HG02970 (cell line): ENCODE results near the gene PIAS1.
"Not testable (repeated sequence)": the region's sequence is repeated elsewhere in the genome, so short reads cannot be mapped to it uniquely, and the experiment has no call there.

Experiments
- ATAC-seq: cut with Tn5 transposase; IDR thresholded peaks from one replicate; pipeline ENCODE4 v1.9.1; 2021; ENCODE audit warnings: mild to moderate bottlenecking, moderate library complexity, moderate number of reproducible peaks; ENCODE audit not compliant: unreplicated experiment, low FRiP score

PIAS1 gene

DNA sequence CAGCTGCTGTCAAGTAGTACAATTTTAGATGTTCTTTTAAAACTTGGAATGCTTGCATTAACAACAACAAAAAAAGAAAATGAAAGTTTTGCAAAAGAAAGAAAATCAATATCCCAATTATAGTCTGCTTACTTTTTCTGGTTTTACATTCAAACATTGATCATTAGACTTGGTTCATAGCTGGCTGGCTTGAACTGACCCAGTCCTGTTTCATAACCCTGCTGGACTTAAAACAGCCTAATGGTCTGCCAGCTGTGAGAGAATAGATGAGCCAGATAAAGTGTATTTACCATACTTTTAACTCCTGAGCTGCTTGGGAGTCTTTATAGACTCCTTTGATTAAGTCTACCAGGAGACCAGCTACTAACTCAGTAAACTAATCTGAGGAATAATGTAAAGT is 59.2 kb downstream of the PIAS1 start:
- no peak for ATAC-seq

DNA sequence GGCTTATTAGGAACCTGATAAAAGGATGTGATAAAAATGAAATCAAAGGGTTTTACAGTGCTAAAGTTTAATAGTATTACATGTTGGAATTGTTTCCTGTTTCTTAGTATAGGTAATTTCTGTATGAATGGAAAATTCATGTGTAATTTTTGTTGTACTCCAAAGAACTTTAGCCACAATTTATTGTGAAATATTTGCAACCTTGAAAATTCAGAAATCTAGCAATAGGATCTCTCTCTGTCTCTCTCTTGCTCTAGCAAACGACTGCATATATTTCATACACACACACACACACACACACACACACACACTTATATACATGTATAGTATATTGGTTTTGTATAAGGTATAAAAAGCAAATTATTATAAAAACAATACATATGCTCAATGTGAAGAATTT is 59.6 kb downstream of the PIAS1 start:
- no peak for ATAC-seq

DNA sequence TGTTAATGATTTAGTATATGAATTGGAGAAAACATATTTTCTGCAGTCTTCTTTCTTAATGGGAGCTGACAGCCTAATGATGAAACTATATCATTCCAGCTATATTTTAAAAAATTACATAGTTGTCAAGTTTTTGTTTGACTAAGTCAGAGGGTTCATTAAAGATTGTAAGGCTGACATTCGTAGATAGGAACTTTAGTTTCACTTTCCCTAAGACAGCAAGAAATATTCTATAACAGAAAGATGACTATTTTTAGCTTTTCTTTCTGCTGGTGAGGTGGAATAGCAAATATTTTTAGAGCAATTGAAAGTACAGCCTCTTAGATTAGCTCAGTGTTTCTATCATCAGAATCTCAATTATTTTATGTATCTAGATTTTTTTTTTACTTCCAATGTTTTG is 60.2 kb downstream of the PIAS1 start:
- ATAC-seq: no peak

DNA sequence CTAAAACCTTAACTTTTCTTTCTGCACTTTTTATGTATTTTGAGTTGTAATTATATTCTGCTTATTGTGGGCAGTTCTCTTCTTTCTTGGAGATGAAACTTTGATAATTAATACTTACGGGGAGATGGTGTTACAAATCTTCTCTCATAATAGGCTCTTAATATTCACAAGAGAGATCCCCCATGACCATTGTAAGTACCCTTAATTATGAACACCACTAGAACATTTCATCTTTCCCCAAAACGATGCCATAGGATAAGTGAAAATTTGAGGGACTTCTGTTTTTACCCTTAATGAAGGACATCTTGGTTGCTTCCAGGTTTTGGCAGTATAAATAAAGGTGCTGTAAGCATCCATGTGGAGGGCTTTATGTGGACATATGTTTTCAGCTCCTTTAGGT is 60.7 kb downstream of the PIAS1 start:
- ATAC-seq: no peak

DNA sequence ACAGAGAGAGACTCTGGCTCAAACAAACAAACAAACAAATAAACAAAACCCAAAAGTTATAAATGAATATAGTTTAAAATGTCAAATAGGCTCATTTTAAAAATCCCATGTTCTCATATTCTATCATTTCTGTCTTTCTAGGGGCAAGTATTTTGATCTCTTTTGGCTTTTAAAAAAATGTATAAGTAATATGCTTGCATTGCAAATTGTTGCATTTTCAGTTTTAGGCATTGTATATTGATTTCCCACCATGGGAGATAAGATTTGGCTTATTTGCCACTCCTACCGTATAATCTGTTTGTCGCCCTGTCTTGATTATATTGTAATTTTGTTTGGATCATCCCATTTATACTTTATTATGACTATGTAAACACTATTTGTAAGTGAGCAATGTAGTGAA is 70.6 kb downstream of the PIAS1 start:
- no peak for ATAC-seq

DNA sequence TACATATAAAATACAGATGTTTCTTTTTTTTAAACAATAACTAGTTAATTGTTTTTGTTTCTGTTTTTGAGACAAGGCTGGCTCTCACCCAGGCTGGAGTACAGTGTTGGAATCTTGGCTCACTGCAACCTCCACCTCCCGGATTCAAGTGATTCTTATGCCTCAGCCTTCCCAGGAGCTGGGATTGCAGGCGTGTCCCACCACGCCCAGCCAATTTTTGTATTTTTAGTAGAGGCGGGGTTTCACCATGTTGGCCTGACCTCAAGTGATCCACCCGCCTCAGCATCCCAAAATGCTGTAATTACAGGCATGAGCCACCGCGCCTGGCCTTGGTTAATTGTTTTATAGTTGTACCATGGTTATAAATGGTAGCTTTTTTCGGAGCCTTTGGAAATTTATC is 72.3 kb downstream of the PIAS1 start:
- ATAC-seq: no peak

DNA sequence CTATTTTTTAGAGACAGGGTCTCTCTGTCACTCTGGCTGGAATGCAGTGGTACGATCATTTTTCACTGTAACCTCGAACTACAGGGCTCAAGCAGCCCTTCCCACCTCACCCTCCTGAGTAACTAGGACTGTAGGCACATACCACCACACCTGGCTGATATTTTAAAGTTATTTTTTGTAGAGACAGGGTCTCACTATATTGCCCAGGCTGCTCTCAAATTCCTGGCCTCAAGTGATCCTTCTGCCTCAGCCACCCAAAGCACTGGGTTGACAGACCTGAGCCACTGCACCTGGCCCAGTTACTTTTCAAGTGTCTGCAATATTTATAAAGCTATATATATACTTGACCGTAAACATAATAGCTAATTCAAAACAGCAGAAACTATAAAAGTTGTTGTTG is 75.0 kb downstream of the PIAS1 start:
- ATAC-seq: no peak

DNA sequence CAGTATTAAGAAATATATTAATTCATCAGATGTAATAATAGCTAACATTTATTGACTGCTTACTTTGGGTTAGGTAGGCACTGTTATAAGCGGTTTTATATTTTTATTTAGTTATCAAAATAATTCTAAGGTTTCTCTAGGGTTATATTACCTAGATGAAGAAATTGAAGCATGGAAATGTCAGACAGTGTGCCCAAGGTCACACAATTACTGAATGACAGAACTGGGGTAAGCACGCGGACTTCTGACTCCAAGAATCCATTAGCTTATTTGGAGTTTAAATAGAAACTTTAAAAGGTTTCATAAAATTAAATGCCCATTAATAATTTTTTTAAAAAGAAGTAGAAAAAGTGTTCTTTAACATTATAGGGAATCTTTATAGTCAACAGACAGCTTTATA is 76.7 kb downstream of the PIAS1 start:
- no peak for ATAC-seq

DNA sequence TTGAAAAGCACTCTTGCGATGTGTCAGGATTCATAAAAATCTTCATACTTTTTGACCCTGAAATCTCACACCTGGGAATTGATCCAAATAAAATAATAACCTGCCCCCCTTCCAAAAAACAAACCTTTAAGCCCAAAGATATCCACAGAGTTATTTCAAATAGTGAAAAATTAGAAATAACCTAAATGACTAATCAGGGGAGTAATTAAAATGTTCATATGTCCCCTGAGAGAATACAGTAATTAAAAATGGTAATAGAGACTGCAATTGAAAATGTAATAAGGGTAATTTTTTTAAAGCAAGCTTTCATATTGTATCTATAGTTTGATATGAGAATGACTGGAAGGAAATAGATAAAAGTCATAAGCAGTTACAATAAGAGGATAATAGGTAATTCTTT is 83.0 kb downstream of the PIAS1 start:
- ATAC-seq: no peak

DNA sequence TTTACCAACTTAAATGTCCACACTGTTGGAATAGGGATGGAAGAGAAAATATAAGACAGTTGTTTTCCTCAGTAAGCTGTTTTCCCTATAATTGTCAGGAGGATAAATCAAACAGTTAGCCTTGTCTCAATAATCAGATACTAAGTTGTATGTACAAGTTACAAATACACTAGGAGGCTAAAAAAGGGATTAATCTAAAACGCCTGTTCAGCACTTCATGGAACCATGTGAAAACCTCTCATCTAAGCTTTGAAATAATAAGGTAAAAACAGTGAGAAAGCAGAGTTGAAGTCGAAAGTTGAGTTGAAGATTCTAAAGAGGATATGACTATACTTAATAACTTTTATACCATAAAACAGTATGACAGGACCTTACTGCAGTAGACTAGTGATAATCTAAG is 89.0 kb downstream of the PIAS1 start:
- no peak for ATAC-seq

DNA sequence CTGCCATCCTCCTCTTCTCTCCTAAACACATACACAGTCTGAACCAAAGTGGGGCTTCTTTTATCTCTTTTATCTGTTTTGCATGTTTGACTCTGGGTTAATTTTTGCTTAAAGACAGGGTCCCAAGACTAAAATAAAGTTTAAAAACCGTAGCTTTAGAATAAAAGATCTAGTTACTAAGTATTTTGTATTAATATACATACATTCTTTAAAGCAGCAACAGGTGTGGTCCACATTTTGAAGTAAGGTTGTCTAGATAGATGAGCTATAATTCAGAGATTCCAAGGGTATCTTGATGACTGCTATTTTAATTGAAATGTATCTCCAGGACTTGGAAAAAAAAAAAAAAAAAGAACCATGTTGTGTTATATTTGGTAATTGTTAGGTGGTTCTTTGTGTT is 89.7 kb downstream of the PIAS1 start:
- ATAC-seq: no peak

DNA sequence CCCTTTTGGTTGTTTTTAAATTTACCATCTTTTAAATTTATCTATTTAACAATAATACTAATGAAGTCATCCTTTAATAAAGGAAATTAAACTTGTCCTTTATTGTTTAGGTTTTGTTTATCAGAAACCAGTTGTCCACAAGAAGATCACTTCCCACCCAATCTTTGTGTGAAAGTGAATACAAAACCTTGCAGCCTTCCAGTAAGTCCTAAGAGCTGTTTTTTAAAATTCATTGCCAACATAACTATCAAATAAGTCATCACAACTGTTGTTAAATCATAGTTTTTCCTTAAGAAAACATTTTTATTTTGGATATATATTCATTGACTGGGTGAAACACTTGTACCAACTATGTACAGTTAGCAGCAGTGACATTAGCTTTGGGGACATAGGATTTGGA is 91.6 kb downstream of the PIAS1 start:
- ATAC-seq: no peak

DNA sequence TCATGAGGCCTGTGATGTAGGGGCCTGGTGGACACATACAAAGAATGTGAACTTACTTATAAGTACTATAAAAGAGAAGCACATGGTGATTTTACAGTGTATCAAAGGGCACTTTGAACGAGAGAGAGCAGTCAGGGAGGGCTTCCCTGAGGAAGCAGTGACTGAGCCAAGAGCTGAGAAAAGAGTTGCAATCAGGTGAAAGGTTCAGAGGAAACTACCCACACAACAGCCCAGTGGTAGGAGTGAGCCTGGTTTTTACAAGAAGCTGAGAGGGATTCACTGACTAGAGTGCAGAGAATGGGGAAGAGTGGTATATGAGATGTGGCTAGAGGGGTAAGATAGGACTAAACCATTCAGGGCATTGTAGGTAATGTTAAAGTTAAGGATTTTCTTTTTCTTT is 93.9 kb downstream of the PIAS1 start:
- ATAC-seq: no peak

DNA sequence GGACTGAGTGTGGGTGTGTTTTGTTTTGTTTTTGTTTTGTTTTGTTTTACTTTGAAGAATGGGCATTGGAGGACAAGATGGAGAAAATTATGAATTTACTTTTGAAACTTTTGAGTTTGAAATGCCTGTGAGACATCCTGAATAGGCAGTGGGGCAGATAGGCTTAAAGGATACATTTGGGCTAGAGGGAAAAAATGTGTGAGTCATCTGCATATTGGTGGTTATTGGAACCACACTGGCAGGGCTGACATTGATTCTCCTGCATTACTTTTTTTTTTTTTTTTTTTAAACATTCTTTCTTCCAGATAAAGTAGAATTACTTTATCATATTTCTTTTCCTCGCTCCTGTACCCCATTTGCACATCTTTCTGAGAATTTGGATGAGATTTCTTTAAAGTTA is 94.9 kb downstream of the PIAS1 start:
- ATAC-seq: no peak

DNA sequence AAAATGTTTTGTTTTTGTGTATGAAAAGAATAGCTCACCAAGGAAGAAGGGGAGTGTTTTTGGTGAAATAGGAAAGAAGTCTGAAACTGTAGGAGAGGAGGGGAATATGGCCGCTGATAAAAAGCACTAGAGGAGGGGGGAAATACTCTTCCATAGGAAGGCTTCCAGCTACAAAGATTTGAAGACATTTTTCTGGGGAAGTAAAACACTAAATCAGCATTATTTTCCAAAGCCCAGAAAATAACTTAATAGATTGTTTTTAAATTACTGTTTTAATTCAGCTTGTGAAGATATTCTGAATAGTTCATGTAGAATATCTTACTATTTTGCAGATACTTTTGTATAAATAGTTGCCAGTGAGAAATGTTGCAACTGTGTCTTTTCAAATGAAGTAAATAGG is 96.1 kb downstream of the PIAS1 start:
- ATAC-seq: no peak

DNA sequence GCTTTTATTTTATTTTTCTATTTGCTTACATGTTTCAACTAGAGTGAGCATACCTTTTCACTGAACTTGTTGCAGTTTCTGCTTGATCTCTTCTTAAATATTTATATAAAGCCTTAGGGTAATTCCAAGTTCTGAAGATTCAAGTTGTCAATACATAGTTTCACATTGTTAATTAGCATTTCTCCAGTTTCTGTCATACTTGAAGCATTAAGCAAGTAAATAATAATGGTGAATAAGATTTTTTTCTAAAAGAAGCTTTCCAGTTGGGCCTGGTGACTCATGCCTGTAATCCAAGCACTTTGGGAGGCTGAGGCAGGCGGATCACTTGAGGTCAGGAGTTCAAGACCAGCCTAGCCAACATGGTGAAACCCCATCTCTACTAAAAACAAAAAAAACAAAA is 97.2 kb downstream of the PIAS1 start:
- ATAC-seq: no peak

DNA sequence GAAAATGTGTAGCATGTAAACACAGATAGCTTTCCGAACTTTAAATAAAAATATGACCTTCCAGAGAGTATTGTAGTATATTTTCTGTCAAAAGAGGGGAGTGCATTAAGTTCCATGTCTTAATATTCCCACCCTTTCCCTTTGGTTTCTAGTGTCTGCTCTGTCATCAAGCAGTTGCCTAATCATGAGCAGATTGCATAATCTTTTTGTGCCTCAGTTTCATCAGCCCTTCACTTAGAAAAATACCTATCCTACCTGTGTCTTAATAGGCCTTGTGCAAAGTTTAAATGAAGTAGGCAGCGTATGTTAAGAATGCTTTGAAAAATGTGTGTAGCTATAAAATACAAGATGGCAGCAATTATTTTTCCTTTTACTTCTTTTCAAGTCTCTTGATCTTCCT is 98.2 kb downstream of the PIAS1 start:
- ATAC-seq: no peak

DNA sequence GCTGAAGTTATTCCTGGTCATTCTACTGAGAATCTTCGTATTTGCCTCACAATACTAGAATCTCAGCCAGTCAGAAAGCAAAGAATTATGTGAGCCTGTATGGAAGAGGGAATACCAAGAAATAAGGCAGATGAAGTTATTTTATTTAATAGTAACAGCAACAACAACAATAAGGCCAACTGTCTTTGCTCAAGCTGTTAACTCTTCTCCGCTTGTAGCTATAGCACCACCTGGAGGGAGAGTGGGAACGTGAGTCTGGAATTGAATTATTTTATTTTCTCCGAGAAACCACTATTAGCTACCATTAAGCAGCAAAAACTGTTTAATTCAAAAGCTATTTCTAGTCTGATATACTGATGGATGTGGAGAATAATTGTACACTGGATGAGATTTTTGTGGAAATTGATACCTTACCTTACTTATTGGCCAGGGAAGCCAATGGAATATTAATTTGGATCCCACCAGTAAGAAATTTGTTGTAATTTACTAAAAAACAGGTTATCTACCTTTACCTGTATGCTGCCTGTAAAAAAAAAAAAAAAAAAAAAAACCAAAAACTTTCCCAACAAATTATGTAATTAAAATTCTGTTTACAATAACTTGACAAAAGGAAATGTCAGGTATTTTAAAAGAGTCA is 100.9 kb downstream of the PIAS1 start:
- ATAC-seq: no peak

DNA sequence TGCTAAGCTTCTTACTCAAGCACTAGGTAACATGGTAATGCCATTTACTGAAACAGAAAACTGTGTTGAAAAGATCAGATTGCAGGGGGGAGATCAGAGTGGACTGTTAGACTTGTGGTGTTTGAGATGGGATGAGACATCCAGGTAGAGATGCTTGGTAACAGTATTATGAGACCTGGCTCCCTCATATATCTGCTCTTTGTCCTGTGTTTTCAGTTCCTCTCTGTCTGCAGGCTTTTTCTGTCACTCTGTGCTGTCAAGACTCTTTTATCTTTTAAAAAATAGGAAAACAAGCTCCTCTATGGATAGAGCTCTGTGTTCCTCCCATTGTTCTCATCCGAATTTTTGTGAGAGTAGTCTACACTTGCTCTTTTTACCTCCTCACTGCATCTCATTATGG is 103.0 kb downstream of the PIAS1 start:
- no peak for ATAC-seq

DNA sequence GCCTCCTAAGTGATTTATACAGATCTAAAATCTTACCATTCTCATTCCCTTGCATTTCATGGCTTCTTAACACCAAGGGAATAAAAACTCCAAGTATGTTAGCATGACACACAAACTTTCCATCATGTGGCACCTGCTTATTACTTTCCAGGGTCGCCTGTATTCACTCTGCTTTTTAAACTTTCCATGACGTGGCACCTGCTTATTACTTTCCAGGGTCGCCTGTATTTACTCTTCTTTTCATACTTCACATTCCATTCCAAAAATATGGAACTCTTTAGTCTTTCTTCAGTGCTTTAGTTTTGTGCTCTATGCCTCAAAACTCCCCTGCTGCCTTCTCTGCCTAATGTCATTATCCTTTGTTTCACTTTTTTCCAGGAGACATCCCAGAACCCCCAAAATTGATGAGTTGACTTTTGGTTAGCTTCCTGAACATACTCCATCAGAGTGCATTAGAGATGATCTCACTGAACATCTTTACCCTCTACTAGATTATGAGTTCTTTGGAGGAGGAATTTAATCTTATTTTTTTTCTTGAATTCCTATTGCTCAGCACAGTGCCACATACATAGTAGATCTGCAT is 104.0 kb downstream of the PIAS1 start:
- no peak for ATAC-seq

DNA sequence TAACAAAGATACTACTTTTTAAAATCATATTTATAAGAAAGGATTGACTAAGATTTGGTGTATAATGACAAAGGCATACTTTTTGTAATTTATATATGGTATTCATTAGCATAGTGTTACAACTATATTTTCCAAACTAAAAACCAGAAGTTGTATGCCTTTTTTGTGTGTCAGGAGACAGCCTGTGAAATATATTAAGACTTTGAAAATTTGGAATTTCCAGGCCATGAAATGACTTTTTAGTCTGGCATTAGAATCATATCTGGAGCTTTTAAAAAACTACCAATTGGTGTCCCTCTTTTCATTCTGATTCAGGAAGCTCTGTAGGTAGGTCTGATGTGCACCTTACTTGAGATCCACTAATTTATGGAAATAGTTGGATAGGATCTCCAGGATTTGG is 109.1 kb downstream of the PIAS1 start:
- ATAC-seq: no peak

DNA sequence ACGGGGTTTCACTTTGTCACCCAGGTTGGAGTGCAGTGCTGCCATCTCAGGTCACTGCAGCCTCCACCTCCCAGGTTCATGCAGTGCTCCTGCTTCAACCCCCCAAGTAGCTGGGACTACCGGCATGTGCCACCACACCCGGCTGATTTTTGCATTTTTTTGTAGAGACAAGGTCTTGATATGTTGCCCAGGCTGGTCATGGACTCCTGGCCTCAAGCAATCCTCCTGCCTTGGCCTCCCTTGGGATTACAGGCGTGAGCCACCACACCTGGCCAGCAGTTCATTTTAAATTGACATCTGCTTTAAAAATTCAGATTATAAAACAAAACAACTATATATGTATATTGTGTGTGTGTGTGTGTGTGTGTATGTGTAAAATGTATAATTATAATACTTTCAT is 112.7 kb downstream of the PIAS1 start:
- no peak for ATAC-seq

DNA sequence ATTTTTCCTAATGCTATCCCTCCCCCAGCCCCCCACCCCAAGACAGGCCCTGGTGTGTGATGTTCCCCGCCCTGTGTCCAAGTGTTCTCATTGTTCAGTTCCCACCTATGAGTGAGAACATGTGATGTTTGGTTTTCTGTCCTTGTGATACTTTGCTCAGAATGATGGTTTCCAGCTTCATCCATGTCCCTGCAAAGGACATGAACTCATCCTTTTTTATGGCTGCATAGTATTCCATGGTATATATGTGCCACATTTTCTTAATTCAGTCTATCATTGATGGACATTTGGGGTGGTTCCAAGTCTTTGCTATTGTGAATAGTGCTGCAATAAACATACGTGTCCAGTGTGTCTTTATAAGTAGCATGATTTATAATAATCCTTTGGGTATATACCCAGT is 117.9 kb downstream of the PIAS1 start:
- ATAC-seq: not testable (repeated sequence)
